K562 (cell line): ENCODE data around the gene ZNF652. TPM values are rescaled to one million over a fixed set of nuclear protein-coding genes. Genes with fewer than 3 reads are reported as not detected.

Source experiments
- ARID1B ChIP-seq: fragments of 450-650 bp; IDR thresholded peaks from 2 replicates; pipeline ENCODE4 v1.6.1; 2016; ENCODE audit warnings: antibody characterized with exemption, mild to moderate bottlenecking, inconsistent platforms
- DPF2 ChIP-seq: fragments of 450-650 bp; IDR thresholded peaks from 2 replicates; pipeline ENCODE4 v1.6.1; 2016
- EZH2 ChIP-seq: IDR thresholded peaks from 2 replicates; pipeline ENCODE4 v1.6.1; 2012; ENCODE audit warnings: low read depth, mild to moderate bottlenecking, inconsistent platforms, low read length, borderline replicate concordance
- FOSL1 ChIP-seq: fragments of 200-800 bp; sonication (Bioruptor generic); conservative IDR thresholded peaks from 2 replicates; pipeline ENCODE4 v1.6.1; 2016; ENCODE audit warnings: missing genetic modification characterization, missing compliant biosample characterization
- GATAD2A ChIP-seq: fragments of 450-650 bp; IDR thresholded peaks from 2 replicates; pipeline ENCODE4 v1.6.1; 2017
- JUN ChIP-seq, 2 experiments: sonication (generic) in 1 of 2; formaldehyde crosslinking in 1 of 2; IDR thresholded peaks; 2 replicates each; pipeline versions ENCODE4 v1.6.1 to v1.8.0; 2012 to 2022; ENCODE audit warnings: borderline replicate concordance in 2 of 2, mild to moderate bottlenecking in 2 of 2, improper control_type of control experiment in 1 of 2, low read depth in 1 of 2, low read length in 1 of 2, missing genetic modification reagents in 1 of 2
- NFE2 ChIP-seq: IDR thresholded peaks from 2 replicates; pipeline ENCODE4 v1.6.1; 2014; ENCODE audit warnings: antibody characterized with exemption, low read depth
- RBM15 ChIP-seq: fragments of 200-400 bp; formaldehyde crosslinking; IDR thresholded peaks from 2 replicates; pipeline ENCODE4 v1.6.1; 2018; ENCODE audit warnings: mild to moderate bottlenecking, low read length, moderate library complexity; ENCODE audit not compliant: insufficient read depth
- ZC3H8 ChIP-seq: fragments of 450-650 bp; IDR thresholded peaks from 2 replicates; pipeline ENCODE4 v1.6.1; 2017
- ZNF12 ChIP-seq: sonication (generic); formaldehyde crosslinking; IDR thresholded peaks from 2 replicates; pipeline ENCODE4 v1.4.0; 2020; ENCODE audit warnings: mild to moderate bottlenecking, missing genetic modification reagents
- ZNF507 ChIP-seq: conservative IDR thresholded peaks from 2 replicates; pipeline ENCODE4 v1.6.1; 2017; ENCODE audit warnings: missing genetic modification characterization, missing compliant biosample characterization
- polyA plus RNA-seq, 8 experiments: library from polyadenylated mRNA; depleted of rRNA in 4 of 8; stranded (reverse) in 5 of 8; unstranded in 3 of 8; fragments of >200 nt; fragmentation: Nextera tagmentation in 2 of 8; fragmentation: Illumina TruSeq in 1 of 8; extraction: Ambion mirVana in 2 of 8; extraction: Trizol in 1 of 8; gene quantifications; 2 replicates each; pipeline versions ENCODE4 v1.2.1 to v1.2.3, GENCODE V29; 2011 to 2014; ENCODE audit warnings: inconsistent platforms in 1 of 8, missing spikeins in 1 of 8
- total RNA-seq, 7 experiments: library from RNA; depleted of rRNA in 6 of 7; stranded (reverse); fragments of >200 nt in 6 of 7; fragmentation: Illumina TruSeq in 2 of 7; extraction: Trizol in 2 of 7; gene quantifications; 2 replicates each; pipeline versions ENCODE4 v1.2.1 to v1.2.3, GENCODE V29; 2011 to 2021; ENCODE audit warnings: low replicate concordance in 1 of 7
- TF ChIP-seq, protein P1 (sequence below), 2 experiments: fragments of 450-650 bp in 1 of 2; sonication (generic) in 1 of 2; formaldehyde crosslinking in 1 of 2; IDR thresholded peaks; 2 replicates each; pipeline versions ENCODE4 v1.7.1 to v1.9.0; 2016 to 2022; ENCODE audit warnings: inconsistent platforms in 1 of 2, mild to moderate bottlenecking in 1 of 2, missing genetic modification reagents in 1 of 2
- TF ChIP-seq, protein P2 (sequence below): fragments of 450-650 bp; IDR thresholded peaks from 2 replicates; pipeline ENCODE4 v1.6.1; 2017; ENCODE audit warnings: antibody characterized with exemption, mild to moderate bottlenecking
- TF ChIP-seq, protein P3 (sequence below): sonication (generic); IDR thresholded peaks from 2 replicates; pipeline ENCODE4 v1.6.1; 2016

The ZNF652 gene
- total and polyA plus RNA-seq, 9 of the 15 experiments (the other 6 are each of a cell fraction or from before 2014, with no cell fraction given) = 5.1 to 15.5 (median 7.8) TPM

DNA sequence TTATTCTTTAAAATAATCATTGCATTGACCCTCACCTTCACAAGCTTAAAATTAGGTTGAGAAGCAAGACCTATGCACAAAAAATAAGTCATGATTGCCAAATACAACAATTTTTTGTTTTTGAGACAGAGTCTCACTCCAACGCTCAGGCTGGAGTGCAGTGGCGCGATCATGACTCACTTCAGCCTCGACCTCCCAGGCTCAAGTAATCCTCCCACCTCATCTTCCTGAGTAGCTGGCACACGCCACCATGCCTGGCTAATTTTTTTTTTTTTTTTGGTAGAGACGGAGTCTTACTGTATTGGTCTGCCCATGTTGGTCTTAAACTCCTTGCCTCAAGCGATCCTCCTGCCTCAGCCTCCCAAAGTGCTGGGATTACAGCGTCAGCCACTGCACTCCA is 24.2 kb downstream of the ZNF652 start (continued):
- TF ChIP-seq, protein P1, sequence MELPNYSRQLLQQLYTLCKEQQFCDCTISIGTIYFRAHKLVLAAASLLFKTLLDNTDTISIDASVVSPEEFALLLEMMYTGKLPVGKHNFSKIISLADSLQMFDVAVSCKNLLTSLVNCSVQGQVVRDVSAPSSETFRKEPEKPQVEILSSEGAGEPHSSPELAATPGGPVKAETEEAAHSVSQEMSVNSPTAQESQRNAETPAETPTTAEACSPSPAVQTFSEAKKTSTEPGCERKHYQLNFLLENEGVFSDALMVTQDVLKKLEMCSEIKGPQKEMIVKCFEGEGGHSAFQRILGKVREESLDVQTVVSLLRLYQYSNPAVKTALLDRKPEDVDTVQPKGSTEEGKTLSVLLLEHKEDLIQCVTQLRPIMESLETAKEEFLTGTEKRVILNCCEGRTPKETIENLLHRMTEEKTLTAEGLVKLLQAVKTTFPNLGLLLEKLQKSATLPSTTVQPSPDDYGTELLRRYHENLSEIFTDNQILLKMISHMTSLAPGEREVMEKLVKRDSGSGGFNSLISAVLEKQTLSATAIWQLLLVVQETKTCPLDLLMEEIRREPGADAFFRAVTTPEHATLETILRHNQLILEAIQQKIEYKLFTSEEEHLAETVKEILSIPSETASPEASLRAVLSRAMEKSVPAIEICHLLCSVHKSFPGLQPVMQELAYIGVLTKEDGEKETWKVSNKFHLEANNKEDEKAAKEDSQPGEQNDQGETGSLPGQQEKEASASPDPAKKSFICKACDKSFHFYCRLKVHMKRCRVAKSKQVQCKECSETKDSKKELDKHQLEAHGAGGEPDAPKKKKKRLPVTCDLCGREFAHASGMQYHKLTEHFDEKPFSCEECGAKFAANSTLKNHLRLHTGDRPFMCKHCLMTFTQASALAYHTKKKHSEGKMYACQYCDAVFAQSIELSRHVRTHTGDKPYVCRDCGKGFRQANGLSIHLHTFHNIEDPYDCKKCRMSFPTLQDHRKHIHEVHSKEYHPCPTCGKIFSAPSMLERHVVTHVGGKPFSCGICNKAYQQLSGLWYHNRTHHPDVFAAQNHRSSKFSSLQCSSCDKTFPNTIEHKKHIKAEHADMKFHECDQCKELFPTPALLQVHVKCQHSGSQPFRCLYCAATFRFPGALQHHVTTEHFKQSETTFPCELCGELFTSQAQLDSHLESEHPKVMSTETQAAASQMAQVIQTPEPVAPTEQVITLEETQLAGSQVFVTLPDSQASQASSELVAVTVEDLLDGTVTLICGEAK (IDR thresholded peaks at IDR 0.05) = no peak
- TF ChIP-seq, protein P1 (CRISPR knock-in tag; IDR thresholded peaks at IDR 0.05) = no peak
- TF ChIP-seq FOSL1 (tag) = peak; percentile 52; the same call in 1 of the 2 replicates
- TF ChIP-seq DPF2 = peak; percentile 68
- TF ChIP-seq, protein P2, sequence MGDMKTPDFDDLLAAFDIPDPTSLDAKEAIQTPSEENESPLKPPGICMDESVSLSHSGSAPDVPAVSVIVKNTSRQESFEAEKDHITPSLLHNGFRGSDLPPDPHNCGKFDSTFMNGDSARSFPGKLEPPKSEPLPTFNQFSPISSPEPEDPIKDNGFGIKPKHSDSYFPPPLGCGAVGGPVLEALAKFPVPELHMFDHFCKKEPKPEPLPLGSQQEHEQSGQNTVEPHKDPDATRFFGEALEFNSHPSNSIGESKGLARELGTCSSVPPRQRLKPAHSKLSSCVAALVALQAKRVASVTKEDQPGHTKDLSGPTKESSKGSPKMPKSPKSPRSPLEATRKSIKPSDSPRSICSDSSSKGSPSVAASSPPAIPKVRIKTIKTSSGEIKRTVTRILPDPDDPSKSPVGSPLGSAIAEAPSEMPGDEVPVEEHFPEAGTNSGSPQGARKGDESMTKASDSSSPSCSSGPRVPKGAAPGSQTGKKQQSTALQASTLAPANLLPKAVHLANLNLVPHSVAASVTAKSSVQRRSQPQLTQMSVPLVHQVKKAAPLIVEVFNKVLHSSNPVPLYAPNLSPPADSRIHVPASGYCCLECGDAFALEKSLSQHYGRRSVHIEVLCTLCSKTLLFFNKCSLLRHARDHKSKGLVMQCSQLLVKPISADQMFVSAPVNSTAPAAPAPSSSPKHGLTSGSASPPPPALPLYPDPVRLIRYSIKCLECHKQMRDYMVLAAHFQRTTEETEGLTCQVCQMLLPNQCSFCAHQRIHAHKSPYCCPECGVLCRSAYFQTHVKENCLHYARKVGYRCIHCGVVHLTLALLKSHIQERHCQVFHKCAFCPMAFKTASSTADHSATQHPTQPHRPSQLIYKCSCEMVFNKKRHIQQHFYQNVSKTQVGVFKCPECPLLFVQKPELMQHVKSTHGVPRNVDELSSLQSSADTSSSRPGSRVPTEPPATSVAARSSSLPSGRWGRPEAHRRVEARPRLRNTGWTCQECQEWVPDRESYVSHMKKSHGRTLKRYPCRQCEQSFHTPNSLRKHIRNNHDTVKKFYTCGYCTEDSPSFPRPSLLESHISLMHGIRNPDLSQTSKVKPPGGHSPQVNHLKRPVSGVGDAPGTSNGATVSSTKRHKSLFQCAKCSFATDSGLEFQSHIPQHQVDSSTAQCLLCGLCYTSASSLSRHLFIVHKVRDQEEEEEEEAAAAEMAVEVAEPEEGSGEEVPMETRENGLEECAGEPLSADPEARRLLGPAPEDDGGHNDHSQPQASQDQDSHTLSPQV = no peak
- TF ChIP-seq ZNF507 (tag) = no peak
- no peak for TF ChIP-seq ZNF12 (CRISPR knock-in tag)
- TF ChIP-seq RBM15 = no peak
- TF ChIP-seq JUN (IDR thresholded peaks at IDR 0.05; ENCODE audit: borderline replicate concordance, low read depth, low read length) = 0 out of 2 replicates have a peak, but pooled peaks have one; percentile 43
- no peak for TF ChIP-seq JUN (CRISPR knock-in tag; IDR thresholded peaks at IDR 0.05; ENCODE audit: borderline replicate concordance)
- no peak for TF ChIP-seq EZH2
- TF ChIP-seq NFE2 = no peak
- no peak for TF ChIP-seq ZC3H8
- peak; percentile 37 for TF ChIP-seq ARID1B
- TF ChIP-seq, protein P3, sequence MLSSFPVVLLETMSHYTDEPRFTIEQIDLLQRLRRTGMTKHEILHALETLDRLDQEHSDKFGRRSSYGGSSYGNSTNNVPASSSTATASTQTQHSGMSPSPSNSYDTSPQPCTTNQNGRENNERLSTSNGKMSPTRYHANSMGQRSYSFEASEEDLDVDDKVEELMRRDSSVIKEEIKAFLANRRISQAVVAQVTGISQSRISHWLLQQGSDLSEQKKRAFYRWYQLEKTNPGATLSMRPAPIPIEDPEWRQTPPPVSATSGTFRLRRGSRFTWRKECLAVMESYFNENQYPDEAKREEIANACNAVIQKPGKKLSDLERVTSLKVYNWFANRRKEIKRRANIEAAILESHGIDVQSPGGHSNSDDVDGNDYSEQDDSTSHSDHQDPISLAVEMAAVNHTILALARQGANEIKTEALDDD = peak; percentile 66; the same call in 1 of the 2 replicates
- TF ChIP-seq GATAD2A = 0 out of 2 replicates have a peak, but pooled peaks have one; percentile 7
